HG03565 (cell line): Measurements from ENCODE around the gene URGCP.
A peak's percentile ranks its signal among the peaks of the same experiment; 100 is the strongest.
"Not testable (repeated sequence)": the region's sequence is repeated elsewhere in the genome, so short reads cannot be mapped to it uniquely, and the experiment has no call there.

Source experiments
- ATAC-seq: cut with Tn5 transposase; IDR thresholded peaks from one replicate; pipeline ENCODE4 v1.9.1; 2021; ENCODE audit warnings: mild to moderate bottlenecking, moderate library complexity; ENCODE audit not compliant: unreplicated experiment

The URGCP gene

DNA sequence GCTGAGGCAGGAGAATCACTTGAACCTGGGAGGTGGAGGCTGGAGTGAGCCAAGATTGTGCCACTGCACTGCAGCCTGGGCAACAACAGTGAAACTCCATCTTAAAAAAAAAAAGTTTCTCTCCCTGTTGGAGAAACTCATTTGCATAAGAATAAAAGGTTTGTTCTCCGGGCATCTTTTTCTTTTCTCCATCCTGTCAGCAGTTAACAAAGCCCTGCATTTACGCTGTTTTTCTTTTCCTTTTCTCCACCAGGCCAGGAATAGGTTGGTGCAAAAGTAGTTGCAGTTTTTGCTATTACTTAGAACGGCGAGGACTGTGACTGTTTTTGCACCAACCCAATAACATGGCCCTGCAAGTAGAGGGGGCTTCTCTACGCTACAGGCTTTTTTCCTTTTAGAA, 9.5 kb upstream of the URGCP start:
- ATAC-seq = no peak

DNA sequence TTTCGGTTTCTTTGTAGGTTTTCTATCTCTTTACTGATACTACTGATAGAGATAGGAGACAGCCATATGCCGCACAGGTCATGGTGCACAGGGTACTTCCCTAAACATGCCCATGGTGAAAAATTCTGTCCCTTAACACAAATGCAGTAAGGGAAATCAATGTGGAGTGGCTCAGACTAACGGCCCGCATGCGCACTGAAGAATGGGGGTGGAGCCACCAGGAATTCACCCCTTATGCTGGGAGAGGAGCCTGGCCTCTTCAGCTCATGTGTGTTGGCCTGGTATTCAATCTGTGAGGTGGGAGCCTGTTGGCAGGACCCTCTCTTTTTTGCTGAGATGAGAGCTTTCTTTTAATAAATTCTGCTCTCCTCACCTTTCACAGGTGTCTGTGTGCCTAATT, 8.4 kb upstream of the URGCP start:
- no peak for ATAC-seq

GRCh38 chr7:43905956-43906330, 453 bp downstream of the URGCP start:
- peak; percentile 11 for ATAC-seq

- no peak for ATAC-seq
These were observed 1.0 kb downstream of the URGCP start for GRCh38 chr7:43905209-43905946.

GRCh38 chr7:43904533-43905208, 1.7 kb downstream of the URGCP start:
- no peak for ATAC-seq

GRCh38 chr7:43902542-43903054, 3.8 kb downstream of the URGCP start:
- no peak for ATAC-seq

DNA sequence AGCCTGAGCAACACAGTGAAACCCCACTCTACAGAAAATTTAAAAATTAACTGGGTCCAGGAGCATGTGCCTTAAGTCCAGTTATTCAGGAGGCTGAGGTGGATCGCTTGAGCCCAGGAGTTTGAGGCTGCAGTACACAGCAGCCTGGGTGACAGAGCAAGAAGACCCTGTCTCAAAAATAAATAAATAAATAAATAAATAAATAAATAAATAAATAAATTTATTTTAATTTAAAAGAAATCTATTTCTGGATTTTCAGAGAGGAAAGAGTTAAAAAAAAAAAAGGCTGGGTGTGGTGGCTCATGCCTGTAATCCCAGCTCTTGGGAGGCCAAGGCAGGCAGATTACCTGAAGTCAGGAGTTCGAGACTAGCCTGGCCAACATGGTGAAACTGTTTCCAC, 7.8 kb downstream of the URGCP start:
- not testable (repeated sequence) for ATAC-seq

- ATAC-seq = no peak
These were observed 10.5 kb downstream of the URGCP start for GRCh38 chr7:43895847-43896415.

- ATAC-seq = no peak
These were observed 15.1 kb downstream of the URGCP start for GRCh38 chr7:43891069-43891955.

GRCh38 chr7:43890468-43890867, 15.9 kb downstream of the URGCP start:
- ATAC-seq = no peak

DNA sequence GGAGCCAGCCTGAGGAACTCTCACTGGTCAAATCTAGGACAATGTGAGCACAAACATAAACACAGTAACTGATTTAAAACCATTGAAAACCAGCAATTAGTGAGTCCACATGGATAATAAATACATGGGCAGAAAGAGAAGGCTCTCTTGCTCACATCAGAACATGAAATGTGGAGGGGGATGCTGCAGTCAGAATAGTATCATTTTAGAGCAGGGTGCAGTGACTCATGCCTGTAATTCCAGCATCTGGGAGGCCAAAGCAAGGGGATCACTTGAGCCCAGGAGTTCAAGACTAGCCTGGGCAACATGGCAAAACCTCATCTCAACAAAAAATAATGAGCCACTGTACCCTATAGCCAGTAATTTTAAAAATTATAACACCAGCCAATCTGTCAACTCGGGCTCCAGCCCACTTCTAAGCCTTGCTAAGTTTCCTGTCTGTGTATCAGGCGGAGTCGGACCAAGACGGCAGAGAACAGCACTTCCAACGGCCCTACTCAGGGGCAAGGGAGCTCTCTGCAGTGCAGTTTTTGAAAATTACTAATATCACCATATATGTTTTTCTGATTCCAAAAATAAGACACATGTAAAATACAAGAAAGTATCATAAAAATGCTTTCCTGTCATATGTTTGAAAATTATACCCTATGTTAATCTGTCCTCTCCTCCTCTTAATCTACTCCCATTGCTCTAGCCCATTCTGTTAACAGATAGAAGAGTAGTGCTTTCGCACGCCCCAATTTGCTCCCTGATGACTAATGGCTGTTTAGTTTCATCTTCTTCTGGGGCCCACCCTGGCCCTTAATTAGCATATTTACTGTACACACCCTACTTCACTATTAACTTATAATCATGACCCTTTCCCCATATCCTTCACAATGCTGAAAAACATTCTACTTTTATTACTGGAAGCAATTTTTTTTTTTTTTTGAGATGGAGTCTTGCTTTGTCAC, 17.1 kb downstream of the URGCP start:
- ATAC-seq = no peak

GRCh38 chr7:43884617-43885016, 21.8 kb downstream of the URGCP start:
- no peak for ATAC-seq

- no peak for ATAC-seq
These were observed 22.2 kb downstream of the URGCP start for GRCh38 chr7:43884209-43884608.

DNA sequence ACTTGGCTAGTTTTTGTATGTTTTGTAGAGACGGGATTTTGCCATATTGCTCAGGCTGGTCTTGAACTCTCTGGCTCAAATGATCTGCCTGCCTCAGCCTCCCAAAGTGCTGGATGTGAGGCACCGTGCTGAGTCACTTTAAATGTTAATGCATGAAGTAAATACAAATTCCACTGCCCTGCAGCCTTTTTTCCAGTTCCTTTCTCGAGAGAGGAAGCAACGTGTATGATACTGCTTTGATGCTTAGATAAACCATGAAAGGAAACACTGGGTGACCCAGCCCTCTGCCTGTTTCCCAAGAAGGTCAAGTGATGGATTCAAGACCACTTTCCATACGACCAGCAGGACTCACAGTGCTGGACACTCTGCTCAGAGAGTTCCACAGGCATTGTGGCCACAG, 25.8 kb downstream of the URGCP start:
- ATAC-seq = no peak

- ATAC-seq = no peak
These were observed 26.9 kb downstream of the URGCP start for GRCh38 chr7:43879477-43879876.

DNA sequence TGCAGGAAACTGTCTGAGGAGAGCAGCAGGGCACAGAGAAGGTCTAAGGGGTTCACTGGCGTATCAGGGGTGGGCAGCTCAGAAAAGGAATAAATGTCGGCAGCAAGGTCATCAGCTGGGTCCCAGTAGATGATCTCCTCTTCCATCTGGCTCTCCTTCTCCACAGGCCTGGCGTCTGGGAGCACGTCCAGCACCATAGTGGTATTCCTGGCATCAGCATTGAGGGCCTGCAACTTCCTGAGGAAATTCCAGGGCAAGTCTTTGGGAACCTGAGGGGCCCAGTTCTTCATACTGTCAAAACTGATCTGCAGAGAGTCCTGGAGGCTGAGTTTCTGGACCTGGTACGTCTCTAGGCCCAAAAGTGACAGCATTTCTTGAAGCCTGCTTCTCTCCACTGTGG, 27.5 kb downstream of the URGCP start:
- no peak for ATAC-seq

DNA sequence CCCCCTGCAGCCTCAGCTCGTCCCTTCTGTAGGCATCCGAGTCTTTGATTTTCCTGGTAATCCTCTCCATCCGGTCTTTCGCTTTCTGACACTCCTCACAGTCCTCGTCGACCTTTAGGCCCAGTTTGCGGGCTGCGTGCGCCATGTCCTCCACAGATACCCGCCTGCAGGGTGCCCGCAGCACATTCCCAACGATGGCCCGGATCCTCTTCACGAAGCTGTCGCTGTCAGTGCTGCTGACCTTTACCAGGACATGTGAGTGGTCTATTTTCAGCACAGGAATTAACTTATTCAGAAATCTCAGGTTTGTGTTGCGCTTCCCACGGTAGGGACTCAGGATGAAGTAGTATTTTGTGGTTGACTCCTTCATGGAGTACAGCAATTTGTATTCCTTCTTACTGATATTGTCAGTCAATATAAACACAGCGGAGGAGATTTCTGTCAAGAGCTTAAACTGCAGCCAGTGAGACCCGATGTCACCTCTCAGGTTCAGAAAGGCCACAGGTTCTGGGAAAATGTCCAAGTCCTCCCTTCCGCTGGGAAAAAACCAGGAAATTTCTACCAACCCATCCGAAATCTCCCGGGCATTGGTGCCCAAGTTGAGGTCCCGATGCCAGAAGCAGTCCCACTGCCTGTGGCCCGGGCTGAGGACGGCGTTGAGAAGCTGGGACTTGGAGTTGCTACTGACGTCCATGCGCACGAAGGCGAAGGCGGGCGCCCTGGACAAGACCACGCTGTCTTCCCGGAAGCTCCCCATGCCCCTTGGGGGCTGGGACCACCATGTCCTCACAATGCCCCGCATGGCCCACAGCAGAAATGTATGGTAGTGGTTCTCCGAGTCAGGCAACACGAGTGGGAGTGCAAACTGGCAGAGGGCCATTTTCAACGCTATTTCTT, 28.2 kb downstream of the URGCP start:
- no peak for ATAC-seq

GRCh38 chr7:43876976-43877745, 29.2 kb downstream of the URGCP start:
- no peak for ATAC-seq
